NCI-H510A treated with DMSO at 0.1 percent for 48 hours (cell line): ENCODE data around the gene TMEM91.

Experiments used
- DNase-seq: peaks from one replicate; lab custom pipeline; 2025; lab: John Stamatoyannopoulos, UW

The TMEM91 gene

DNA sequence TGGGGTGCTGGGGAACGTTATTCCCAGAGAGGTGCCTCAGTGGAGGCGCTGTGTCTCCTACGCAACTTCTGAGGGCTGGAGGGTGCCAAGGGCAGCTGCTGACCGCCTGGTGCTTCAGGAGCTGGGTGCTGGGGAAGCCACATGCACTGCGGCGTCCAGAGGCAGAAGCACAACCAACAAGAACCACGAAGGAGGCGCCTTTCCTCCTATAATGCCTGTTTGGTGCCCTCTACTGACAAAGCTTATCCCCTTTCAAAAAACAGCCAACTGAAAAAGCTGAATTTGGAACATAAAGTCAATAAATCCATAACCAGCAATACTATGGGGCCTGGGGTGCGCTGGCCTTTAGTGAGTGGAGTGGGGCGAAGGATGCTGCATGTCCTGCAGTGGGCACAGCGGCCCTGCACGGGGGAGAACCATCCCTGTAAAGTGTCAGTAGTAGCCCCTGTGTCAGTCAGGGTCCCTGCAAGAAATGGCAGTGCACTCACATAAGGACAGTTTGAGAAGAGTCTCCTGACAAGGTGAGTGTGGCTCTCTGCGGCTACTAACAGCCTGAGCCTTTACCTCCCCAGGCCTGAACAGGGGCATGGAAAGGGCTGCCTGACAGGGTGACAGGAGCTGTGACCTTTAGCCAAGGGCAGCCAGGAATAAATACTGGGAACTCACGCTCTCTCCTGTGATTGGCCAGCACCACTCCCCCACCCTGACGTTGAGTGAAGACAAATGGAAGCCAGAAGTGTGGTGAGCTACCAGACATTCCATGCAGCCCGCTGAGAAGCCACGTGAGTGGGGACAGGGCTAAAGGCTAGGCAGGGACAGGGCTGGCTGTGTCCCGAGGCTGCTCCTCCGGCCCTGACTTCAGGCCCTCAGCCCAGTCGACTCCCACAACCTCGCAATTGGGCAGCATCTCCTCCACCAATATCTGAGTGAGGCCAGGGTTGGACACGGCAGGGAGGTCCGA, 55.4 kb downstream of the TMEM91 start:
- DNase-seq = peak; percentile 43

DNA sequence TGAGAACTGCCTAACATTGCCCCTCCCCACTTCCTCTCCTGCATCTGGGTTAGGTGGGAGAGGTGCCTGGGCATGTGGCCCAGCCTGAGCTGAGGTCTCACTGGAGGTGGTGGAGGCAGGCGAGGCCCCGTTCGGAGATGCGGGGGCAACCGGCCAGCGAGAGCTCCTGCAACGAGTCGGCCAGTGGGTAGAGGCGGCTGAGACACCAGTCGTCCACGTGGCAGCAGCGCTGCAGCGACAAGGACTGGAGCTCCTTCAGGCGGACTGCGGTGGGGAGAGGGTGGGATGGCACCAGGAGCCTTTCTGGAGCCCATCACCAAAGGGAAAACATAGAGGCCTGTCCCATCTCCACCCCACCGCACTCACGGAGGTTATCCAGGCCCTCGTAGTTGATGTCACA, 56.8 kb downstream of the TMEM91 start:
- no peak for DNase-seq
